Measurements from ENCODE around the gene FADD.
A peak's percentile ranks its signal among the peaks of the same experiment; 100 is the strongest.

The FADD gene

DNA sequence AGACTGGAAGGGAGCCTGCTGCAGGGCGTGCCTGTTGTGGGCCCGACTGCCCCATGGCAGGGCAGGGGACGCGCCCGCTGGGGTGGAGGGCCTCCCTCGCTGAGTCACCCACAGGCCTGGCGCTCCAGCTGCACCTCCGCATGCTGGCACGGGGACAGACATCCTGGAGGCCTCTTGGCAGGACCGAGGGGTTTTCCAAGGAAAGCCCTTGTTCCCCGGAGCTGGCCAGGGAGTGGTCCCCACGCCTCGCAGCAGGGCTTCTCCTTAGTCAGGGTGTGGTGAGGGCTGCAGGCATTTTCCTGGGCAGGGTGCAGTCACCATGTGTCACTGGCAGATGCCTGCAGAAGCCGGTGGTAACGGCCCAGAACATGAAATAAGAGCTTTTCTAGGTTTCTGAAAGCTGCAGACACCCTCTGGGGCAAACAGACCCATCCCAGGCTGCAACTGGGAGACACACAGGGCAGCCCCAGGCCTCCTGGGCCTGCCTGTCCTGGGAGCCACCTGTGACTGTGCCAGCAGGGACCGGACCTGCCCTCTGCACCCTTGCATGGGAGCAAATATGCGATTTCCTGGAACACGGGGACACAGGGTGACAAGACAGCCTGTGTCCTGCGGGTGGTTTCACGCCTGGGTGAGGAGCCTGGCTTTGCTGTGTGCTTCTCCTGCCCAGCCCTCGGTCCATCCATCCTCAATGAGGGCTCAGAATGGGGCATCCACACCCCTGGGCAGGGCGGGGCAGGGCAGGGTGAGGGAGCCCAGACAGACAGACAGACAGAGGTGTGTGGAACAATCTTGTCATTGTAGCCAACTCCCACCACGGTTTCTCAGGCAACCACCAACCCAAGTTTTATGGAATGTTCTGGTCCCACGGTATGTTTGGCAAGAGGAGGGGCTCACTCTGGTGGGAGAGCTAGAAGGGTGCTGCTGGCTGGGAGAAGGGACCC, 43.2 kb upstream of the FADD start:
- no peak for TF ChIP-seq CTCF (IDR thresholded peaks at IDR 0.05; ENCODE audit: insufficient read depth, low read depth, low read length, missing control alignments)
- DNase-seq (ENCODE audit: low read depth), result peak; percentile 96
- no peak overlapping the region for H3K4me3 ChIP-seq (ENCODE audit: low read length)

DNA sequence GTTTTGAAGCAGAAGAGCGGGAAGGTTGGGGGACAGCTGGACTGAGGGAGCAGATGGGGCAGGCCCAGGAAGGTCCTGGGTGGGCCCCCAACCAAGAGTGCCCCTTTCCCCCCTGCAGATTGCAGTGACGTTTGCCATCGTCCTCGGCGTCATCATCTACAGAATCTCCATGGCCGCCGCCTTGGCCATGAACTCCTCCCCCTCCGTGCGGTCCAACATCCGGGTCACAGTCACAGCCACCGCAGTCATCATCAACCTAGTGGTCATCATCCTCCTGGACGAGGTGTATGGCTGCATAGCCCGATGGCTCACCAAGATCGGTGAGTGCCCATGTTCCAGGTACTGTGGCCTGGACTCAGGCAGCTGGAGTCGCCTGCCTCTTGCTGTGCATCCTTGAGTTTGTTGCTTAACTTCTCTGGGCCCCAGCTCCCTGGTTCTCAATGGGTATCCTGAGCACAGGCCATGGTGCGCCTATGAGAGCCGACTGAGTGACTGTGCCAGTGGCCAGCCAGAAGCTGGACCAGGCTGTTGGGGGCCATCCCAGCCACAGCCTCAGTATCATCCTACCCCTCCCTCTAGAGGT, 42.0 kb upstream of the FADD start:
- H3K4me3 ChIP-seq (ENCODE audit: low read length), result no peak overlapping the region
- no peak for TF ChIP-seq CTCF (IDR thresholded peaks at IDR 0.05; ENCODE audit: insufficient read depth, low read depth, low read length, missing control alignments)
- no peak for DNase-seq (ENCODE audit: low read depth)

GRCh38 chr11:70164705-70165104, 38.4 kb upstream of the FADD start:
- no peak for TF ChIP-seq CTCF (IDR thresholded peaks at IDR 0.05; ENCODE audit: insufficient read depth, low read depth, low read length, missing control alignments)
- DNase-seq (ENCODE audit: low read depth), result no peak

GRCh38 chr11:70167120-70167519, 36.0 kb upstream of the FADD start:
- TF ChIP-seq CTCF (IDR thresholded peaks at IDR 0.05; ENCODE audit: insufficient read depth, low read depth, low read length, missing control alignments), result no peak
- no peak for DNase-seq (ENCODE audit: low read depth)
- H3K4me3 ChIP-seq (ENCODE audit: low read length), result no peak overlapping the region

More at GRCh38 chr11:70164705-70165104, 38.4 kb upstream of the FADD start:
- no peak overlapping the region for H3K4me3 ChIP-seq (ENCODE audit: low read length)

DNA sequence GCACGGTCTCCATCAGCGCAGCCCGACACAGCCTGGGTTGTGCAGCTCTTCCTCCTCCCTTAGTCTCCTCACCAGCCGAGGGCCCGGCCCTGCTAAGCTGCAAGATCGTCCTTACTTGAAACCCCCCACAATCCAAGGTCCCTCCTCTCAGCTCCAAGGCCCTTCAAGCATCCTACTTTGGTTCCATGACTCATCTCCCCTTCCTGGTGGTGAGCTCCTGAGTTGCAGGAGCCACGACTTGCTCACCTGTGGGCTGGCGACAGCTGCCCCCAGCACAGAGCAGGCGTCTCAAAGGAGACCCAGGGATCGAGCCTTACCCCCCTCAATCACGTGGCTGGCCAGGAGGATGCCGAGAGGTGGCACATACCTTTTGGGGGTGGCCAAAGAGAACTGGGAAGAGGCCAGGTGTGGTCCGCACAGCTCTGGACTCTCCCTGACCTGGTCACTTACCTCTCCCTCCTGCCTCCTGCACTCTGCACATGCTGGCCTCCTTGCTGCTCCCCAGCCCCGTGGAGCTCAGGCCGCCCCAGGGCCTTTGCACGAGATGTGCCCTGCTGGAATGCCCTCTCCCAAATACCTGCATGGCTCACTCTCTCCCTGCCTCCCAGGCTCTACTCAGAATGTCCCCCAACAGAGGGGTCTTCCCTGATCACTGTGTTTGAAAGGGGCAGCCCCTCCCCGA, 35.2 kb upstream of the FADD start:
- H3K4me3 ChIP-seq (ENCODE audit: low read length), result no peak overlapping the region
- TF ChIP-seq CTCF (IDR thresholded peaks at IDR 0.05; ENCODE audit: insufficient read depth, low read depth, low read length, missing control alignments), result peak; percentile 12
- peak; percentile 30 for DNase-seq (ENCODE audit: low read depth)

DNA sequence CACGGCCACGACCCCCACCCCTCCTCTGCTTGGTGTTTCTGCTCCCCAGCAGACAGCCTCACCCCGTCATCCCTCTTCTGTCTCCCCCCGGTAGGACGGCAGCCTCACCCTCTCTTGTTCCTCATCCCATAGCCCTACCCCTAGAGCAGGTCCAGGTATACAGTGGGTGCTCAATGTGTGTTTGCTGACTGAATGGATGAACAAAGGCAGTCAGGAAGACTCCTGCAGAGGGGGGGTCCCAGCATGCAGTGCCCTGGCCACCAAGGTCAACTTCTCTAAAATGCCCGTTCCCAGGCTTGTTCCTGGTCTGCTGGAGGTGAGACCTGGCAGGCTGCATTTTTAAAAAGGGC, 34.7 kb upstream of the FADD start:
- no peak overlapping the region for H3K4me3 ChIP-seq (ENCODE audit: low read length)
- no peak for TF ChIP-seq CTCF (IDR thresholded peaks at IDR 0.05; ENCODE audit: insufficient read depth, low read depth, low read length, missing control alignments)
- DNase-seq (ENCODE audit: low read depth), result no peak
